DOHH2 (cell line): Measurements from ENCODE around the gene PRND.
A peak's percentile ranks its signal among the peaks of the same experiment; 100 is the strongest.

Experiments used
- H3F3A ChIP-seq: fragments of 200-600 bp; sonication (generic), shearing (Covaris generic); 2 replicates; pipeline ENCODE4 v1.6.0; 2016; ENCODE audit warnings: antibody characterized with exemption, mild to moderate bottlenecking; ENCODE audit not compliant: control insufficient read depth, insufficient read depth
- H3K27ac ChIP-seq: fragments of 200-600 bp; sonication (generic); 2 replicates; pipeline ENCODE4 v1.5.1; 2014; ENCODE audit warnings: low read depth, mild to moderate bottlenecking, low read length, moderate library complexity
- H3K27me3 ChIP-seq: fragments of 200-600 bp; sonication (generic); 2 replicates; pipeline ENCODE4 v1.6.1; 2014; ENCODE audit warnings: mild to moderate bottlenecking, low read length, mixed read lengths; ENCODE audit not compliant: control insufficient read depth
- H3K36me3 ChIP-seq: fragments of 200-600 bp; sonication (generic); 2 replicates; pipeline ENCODE4 v1.6.1; 2014; ENCODE audit warnings: mild to moderate bottlenecking, low read length, moderate library complexity, mixed read lengths; ENCODE audit not compliant: control insufficient read depth
- H3K4me1 ChIP-seq: fragments of 200-600 bp; sonication (generic); 2 replicates; pipeline ENCODE4 v1.6.1; 2014; ENCODE audit warnings: mild to moderate bottlenecking, low read length, mixed read lengths; ENCODE audit not compliant: control insufficient read depth
- H3K4me2 ChIP-seq: fragments of 200-600 bp; sonication (generic); 2 replicates; pipeline ENCODE4 v1.6.0; 2014; ENCODE audit warnings: mild to moderate bottlenecking, low read length, moderate library complexity
- H3K4me3 ChIP-seq: fragments of 200-600 bp; sonication (generic); 2 replicates; pipeline ENCODE4 v1.5.1; 2014; ENCODE audit warnings: mild to moderate bottlenecking, low read length, mixed read lengths
- H3K79me2 ChIP-seq: fragments of 200-600 bp; sonication (generic); 2 replicates; pipeline ENCODE4 v1.6.1; 2014; ENCODE audit warnings: mild to moderate bottlenecking, low read length, mixed read lengths; ENCODE audit not compliant: control insufficient read depth
- H3K9me2 ChIP-seq: fragments of 200-600 bp; sonication (generic); replicated peaks from 2 replicates; pipeline ENCODE4 v1.6.1; 2014; ENCODE audit warnings: mild to moderate bottlenecking, low read length, mixed read lengths; ENCODE audit not compliant: control insufficient read depth
- H3K9me3 ChIP-seq: fragments of 200-600 bp; sonication (generic); 2 replicates; pipeline ENCODE4 v1.6.1; 2014; ENCODE audit warnings: antibody characterized with exemption, low read length, mixed read lengths; ENCODE audit not compliant: control insufficient read depth, insufficient read depth
- H4K20me1 ChIP-seq: fragments of 200-600 bp; sonication (generic); 2 replicates; pipeline ENCODE4 v1.6.0; 2014; ENCODE audit warnings: low read depth, mild to moderate bottlenecking, antibody characterized with exemption, low read length, moderate library complexity; ENCODE audit not compliant: control insufficient read depth, insufficient read depth
- CTCF ChIP-seq: fragments of 200-600 bp; sonication (generic); IDR thresholded peaks from one replicate; pipeline ENCODE4 v1.5.1; 2014; ENCODE audit warnings: antibody characterized with exemption, mild to moderate bottlenecking, low read depth, low read length; ENCODE audit not compliant: poor library complexity, severe bottlenecking
- EZH2phosphoT487 ChIP-seq: fragments of 200-600 bp; sonication (generic); IDR thresholded peaks from 2 replicates; pipeline ENCODE4 v1.6.1; 2017; ENCODE audit warnings: borderline replicate concordance, mild to moderate bottlenecking, antibody characterized with exemption, low read length, moderate library complexity, mixed read lengths

Gene PRND

GRCh38 chr20:4711511-4711910, 10.2 kb upstream of the PRND start:
- Histone ChIP-seq H3K27me3 (no peaks in the 10 kb centered on the region), H3K4me3 (no peak overlapping the region), H3K9me3 (no peaks in the 10 kb centered on the region), H3K4me2 (peak overlapping the region; percentile 3; the same call in 1 of the 2 replicates), H3K4me1 (peaks cover 15% of the 10 kb centered on the region), H3K9me2 (no peaks in the 10 kb centered on the region), H3K79me2 (no peaks in the 10 kb centered on the region), H4K20me1 (no peaks in the 10 kb centered on the region), H3K27ac (no peak overlapping the region), H3F3A (no peaks in the 10 kb centered on the region), H3K36me3 (no peaks in the 10 kb centered on the region)
- TF ChIP-seq EZH2phosphoT487, result no peak
- TF ChIP-seq CTCF, result no peak

GRCh38 chr20:4713401-4713800, 8.3 kb upstream of the PRND start:
- Histone ChIP-seq H3K27ac (no peak overlapping the region), H3K36me3 (no peaks in the 10 kb centered on the region), H3F3A (no peaks in the 10 kb centered on the region), H3K9me2 (no peaks in the 10 kb centered on the region), H3K9me3 (no peaks in the 10 kb centered on the region), H3K4me3 (no peak overlapping the region), H3K4me1 (peaks cover 16% of the 10 kb centered on the region), H3K4me2 (no peak overlapping the region), H3K79me2 (no peaks in the 10 kb centered on the region), H4K20me1 (no peaks in the 10 kb centered on the region), H3K27me3 (no peaks in the 10 kb centered on the region)
- TF ChIP-seq EZH2phosphoT487, result no peak
- TF ChIP-seq CTCF, result no peak

- Histone ChIP-seq H3K36me3 (no peaks in the 10 kb centered on the region), H3K27me3 (no peaks in the 10 kb centered on the region), H3F3A (peaks cover 2% of the 10 kb centered on the region; the same call in 1 of the 2 replicates), H3K4me1 (peaks cover 28% of the 10 kb centered on the region), H3K79me2 (no peaks in the 10 kb centered on the region), H4K20me1 (no peaks in the 10 kb centered on the region), H3K4me3 (no peak overlapping the region), H3K4me2 (no peak overlapping the region), H3K9me2 (no peaks in the 10 kb centered on the region), H3K9me3 (no peaks in the 10 kb centered on the region), H3K27ac (no peak overlapping the region)
- TF ChIP-seq CTCF (no peak), EZH2phosphoT487 (no peak)
These were observed 6.9 kb upstream of the PRND start for GRCh38 chr20:4714818-4715217.
